Measurements from ENCODE around the gene KLHDC9.

- no peak for TF ChIP-seq POLR2A (IDR thresholded peaks at IDR 0.05)
- no peak for TF ChIP-seq CTCF (IDR thresholded peaks at IDR 0.05)
Measured at GRCh38 chr1:161099090-161099802, 1.1 kb downstream of the KLHDC9 start.

All from right lobe of liver (tissue), 4 donors.